Pons (tissue), 1 donor: Measurements from ENCODE around the gene LENEP.

ENCODE experiments used
- DNase-seq: peaks from one replicate; pipeline ENCODE4 v3.0.0-alpha.2; 2016; ENCODE audit warnings: low spot score

Gene LENEP

GRCh38 chr1:155011437-155012025 lies 18.1 kb downstream of the LENEP start:
- DNase-seq, result no peak

DNA sequence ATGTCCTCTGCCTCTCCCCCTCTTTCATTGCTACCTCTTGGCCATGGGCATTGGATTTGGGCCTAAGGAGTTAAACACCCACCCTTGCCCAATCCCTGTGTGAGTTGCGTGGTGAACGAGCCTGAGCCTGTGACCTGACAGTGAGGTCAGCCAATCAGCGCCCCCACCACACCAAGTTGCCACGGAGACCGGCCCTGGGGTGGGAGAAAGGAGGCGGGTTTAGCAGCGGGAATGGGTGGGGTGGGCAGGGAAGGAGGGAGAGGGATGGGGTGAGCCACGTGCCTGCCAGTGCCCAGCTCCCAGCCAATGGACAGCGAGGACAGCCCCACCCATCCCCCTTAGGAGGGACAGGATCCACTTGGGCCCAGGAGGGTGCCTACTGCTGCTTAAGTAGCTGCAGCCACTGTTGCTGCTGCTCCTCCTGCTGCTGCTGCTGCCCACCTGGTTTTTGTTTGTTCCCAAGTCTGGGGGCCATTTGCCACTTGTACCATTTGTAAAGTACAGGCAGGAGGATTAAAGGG lies 18.7 kb downstream of the LENEP start:
- peak; percentile 88 for DNase-seq

- no peak for DNase-seq
These were observed 19.6 kb downstream of the LENEP start for GRCh38 chr1:155012776-155013602.

DNA sequence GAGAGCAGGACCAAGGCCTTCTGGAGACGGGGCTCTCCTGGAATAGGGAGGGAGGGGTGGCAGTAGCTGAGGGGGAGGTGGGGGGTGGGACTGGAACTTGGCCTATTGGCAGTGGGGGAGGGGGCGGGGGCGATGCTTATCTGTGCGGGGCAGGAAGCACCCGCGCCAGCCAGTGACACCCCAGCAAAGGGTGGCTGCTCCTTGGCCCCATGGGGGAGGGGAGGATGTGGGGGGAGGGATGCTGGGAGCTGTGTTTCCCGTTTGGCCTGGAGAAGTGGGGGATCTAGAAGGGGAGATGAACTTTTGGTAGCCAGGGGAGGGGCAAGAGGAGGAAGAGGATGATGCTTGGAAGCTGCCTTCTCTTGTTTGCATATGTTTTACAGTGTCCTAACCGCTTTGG lies 20.2 kb downstream of the LENEP start:
- no peak for DNase-seq

GRCh38 chr1:155014709-155015508 lies 21.5 kb downstream of the LENEP start:
- no peak for DNase-seq

DNA sequence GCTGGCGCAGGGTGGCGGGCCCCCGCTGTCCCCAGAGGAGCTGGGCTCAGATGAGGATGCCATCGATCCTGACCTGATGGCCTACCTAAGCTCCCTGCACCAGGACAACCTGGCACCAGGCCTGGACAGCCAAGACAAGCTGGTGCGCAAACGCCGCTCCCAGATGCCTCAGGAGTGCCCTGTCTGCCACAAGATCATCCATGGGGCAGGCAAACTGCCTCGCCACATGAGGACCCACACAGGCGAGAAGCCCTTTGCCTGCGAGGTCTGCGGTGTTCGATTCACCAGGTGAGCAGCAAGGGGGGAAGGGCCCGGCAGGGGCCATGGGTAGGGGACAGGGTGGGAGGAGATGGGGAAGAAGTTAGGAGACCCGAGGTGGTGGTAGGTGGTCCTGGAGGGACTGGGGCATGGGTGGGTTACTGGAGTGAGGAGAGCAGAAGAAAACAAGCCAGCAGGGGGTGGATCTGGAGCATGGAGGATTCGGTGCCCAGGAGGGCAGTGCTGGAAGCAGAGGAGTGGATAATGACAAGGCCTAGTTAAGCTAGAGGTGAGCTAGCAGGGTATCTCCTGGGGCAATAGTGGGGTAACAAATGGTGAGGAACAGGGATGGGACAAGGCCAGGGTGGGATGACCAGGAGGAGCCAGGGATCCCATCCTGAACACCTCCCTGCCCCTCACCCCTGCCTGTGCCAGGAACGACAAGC lies 22.3 kb downstream of the LENEP start:
- no peak for DNase-seq

DNA sequence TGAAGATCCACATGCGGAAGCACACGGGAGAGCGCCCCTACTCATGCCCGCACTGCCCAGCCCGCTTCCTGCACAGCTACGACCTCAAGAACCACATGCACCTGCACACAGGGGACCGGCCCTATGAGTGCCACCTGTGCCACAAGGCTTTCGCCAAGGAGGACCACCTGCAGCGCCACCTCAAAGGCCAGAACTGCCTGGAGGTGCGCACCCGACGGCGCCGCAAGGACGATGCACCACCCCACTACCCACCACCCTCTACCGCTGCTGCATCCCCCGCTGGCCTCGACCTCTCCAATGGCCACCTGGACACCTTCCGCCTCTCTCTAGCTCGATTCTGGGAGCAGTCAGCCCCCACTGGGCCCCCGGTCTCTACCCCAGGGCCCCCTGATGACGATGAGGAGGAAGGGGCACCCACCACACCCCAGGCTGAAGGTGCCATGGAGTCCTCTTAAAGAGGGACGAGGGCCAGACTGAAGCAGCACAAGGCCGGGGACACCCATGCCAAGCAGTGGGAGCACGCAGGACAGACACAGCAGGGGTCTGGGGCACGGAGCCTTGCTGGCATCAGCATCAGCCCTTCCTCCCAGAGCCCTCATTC lies 22.9 kb downstream of the LENEP start:
- no peak for DNase-seq

GRCh38 chr1:155017041-155017945 lies 23.9 kb downstream of the LENEP start:
- DNase-seq, result peak; percentile 83

- DNase-seq, result no peak
These were observed 24.5 kb downstream of the LENEP start for GRCh38 chr1:155017946-155018316.

GRCh38 chr1:155018617-155019348 lies 25.4 kb downstream of the LENEP start:
- no peak for DNase-seq

DNA sequence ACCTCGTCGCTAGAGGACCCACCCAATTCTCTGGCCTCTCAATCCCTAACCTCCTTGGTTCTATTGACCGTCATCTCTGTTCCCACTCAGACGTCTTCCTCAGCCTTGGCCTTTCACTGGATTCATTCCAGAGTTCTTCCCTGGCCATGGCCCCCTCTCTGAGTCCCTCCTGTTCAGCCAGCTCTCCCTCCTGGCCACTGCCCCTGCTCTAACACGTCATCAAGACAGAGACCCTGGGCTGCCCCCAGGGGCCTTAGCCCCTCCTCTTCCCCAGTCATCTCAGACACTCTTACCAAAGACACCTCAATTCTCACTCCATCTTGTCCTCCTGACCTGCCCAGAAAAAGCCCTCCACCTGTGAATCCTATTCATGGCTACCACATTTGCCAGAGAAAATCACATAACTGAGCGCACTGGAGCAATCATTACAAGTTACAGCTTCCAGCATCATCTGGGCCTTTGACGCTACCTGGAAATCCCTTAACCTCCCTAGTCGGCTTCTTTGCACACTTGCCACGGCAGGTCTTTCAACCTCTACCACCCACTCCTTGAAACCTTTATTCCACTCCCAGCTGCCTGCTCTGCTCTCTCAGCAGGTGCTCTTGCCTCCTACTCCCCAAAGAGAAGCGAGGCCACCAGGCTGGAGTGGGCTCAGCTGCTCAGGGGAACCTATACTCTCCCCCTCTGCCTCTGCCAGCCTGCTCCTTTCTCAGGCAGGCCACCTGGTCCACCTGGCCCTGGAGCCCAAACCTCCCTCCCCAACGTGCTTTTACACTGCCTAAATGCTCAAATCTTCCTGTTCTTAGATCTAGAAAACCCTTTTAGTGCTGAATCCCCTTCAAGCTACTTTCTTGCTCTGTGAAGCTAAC lies 26.2 kb downstream of the LENEP start:
- DNase-seq, result no peak

GRCh38 chr1:155022136-155022926 lies 28.9 kb downstream of the LENEP start:
- DNase-seq, result no peak

DNA sequence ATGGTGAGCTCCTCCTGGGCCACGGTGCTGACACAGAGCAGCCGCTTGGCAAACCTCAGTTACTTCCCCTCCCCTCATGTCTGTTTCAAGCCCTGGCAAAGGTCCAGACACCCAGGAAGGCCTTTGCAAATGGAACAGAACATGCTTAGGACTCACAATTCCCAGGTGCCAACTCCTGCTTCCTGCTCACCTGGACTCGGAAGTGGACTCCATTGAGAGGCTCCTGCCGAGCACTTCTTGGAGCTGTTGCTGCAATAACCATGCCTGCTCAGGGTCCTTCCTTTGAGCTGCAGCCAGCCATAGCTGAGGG lies 29.5 kb downstream of the LENEP start:
- no peak for DNase-seq

- DNase-seq, result no peak
These were observed 30.2 kb downstream of the LENEP start for GRCh38 chr1:155023627-155024026.

DNA sequence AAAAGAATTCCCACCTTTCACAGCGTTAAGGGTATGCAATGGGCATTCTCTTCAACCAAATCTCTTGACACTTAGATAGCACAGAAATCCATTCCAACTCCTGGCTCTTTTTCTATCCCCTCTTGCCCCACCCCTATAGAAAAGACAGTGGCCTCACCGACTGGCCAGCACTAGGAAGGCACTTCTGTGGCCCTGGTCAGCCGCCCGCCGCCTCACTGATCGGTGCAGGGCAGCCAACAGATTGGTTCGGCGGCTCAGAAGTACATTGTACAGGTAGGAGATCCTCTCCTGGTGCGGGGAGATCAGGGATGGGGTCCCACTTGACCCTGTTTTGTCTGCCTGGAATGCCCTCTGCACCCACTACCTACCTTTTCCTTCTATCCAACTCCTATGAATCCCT lies 30.9 kb downstream of the LENEP start:
- no peak for DNase-seq

- no peak for DNase-seq
These were observed 32.8 kb downstream of the LENEP start for GRCh38 chr1:155026154-155026553.

- DNase-seq, result no peak
These were observed 33.2 kb downstream of the LENEP start for GRCh38 chr1:155026588-155026987.

DNA sequence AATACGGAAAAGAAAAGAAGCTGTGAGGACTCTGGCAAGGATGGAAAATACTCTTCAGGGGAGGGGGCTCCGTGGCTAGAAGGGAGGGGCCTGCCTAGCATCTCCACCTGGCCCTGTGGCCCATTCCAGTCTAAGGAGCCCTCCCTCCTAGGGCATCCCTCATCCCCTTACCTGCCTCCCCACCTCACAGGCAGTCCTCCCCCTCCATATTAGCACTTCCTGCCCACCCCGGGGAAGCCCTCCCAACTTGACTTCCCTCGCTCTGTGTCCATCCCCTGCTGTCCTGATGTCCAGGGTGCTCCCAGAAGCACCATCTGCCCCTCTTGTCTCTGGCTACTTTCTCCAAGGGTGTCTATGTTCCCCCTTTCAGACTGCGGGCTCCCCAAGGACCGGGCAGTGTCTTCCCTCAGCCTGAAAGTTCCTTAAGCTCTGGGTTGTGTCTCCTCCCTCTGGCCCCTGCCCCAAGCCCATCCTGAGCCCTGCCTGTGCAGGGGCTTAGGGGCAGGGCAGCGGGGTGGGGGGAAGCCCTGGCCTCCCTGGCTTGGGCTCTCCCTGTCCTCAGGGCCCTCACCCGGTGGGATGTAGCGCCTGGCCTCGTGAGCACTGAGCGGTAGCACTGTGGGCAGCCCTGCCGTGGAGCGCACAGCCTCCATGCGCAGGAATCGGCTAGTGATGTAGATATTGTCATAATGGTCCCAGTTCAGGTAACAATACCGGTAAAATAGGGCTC lies 36.3 kb downstream of the LENEP start:
- no peak for DNase-seq
